Fibroblast of lung (primary cell): Measurements from ENCODE around the gene SERPINB2. TPM values are rescaled to one million over a fixed set of nuclear protein-coding genes. Genes with fewer than 3 reads are reported as not detected.
A peak's percentile ranks its signal among the peaks of the same experiment; 100 is the strongest.

Experiments
- DNase-seq, 2 donors: peaks; one replicate each; pipeline versions ENCODE4 v3.0.0 to v3.0.0-alpha.2; 2010; ENCODE audit warnings: low read depth in 2 of 2
- H2AFZ ChIP-seq: 2 replicates; pipeline ENCODE4 v1.5.1; 2012; ENCODE audit warnings: low read length, control low read depth, inconsistent platforms
- H3K27ac ChIP-seq: 2 replicates; pipeline ENCODE4 v1.5.1; 2011; ENCODE audit warnings: low read length, control low read depth; ENCODE audit not compliant: insufficient read depth
- H3K27me3 ChIP-seq: 2 replicates; pipeline ENCODE4 v1.5.1; 2011; ENCODE audit warnings: mild to moderate bottlenecking, low read length; ENCODE audit not compliant: control insufficient read depth, insufficient read depth
- H3K36me3 ChIP-seq: 2 replicates; pipeline ENCODE4 v1.5.1; 2011; ENCODE audit warnings: low read length; ENCODE audit not compliant: control insufficient read depth, insufficient read depth
- H3K4me1 ChIP-seq: 2 replicates; pipeline ENCODE4 v1.5.1; 2011; ENCODE audit warnings: low read length; ENCODE audit not compliant: control insufficient read depth, insufficient read depth; ENCODE audit errors: extremely low read depth
- H3K4me2 ChIP-seq: 2 replicates; pipeline ENCODE4 v1.5.1; 2011; ENCODE audit warnings: low read length, control low read depth; ENCODE audit not compliant: insufficient read depth; ENCODE audit errors: extremely low read depth
- H3K4me3 ChIP-seq, 4 experiments: fragments of 200-600 bp in 1 of 4; sonication (generic) in 1 of 4; replicated peaks in 1 of 4; 2 replicates each; pipeline ENCODE4 v1.5.1; 2011 to 2016; ENCODE audit warnings: low read length in 4 of 4, low read depth in 3 of 4, mild to moderate bottlenecking in 3 of 4, control low read depth in 2 of 4, inconsistent platforms in 1 of 4, mixed read lengths in 1 of 4; ENCODE audit not compliant: insufficient read depth in 1 of 4; ENCODE audit errors: control extremely low read depth in 1 of 4
- H3K79me2 ChIP-seq: 2 replicates; pipeline ENCODE4 v1.5.1; 2012; ENCODE audit warnings: mild to moderate bottlenecking, low read length, inconsistent platforms; ENCODE audit not compliant: control insufficient read depth, insufficient read depth
- H3K9ac ChIP-seq: 2 replicates; pipeline ENCODE4 v1.5.1; 2011; ENCODE audit warnings: mild to moderate bottlenecking, low read length, control low read depth; ENCODE audit not compliant: insufficient read depth
- H3K9me3 ChIP-seq: 2 replicates; pipeline ENCODE4 v1.5.1; 2012; ENCODE audit warnings: low read depth, low read length; ENCODE audit not compliant: control insufficient read depth, insufficient read depth
- H4K20me1 ChIP-seq: 2 replicates; pipeline ENCODE4 v1.5.1; 2011; ENCODE audit warnings: low read length; ENCODE audit not compliant: control insufficient read depth, insufficient read depth; ENCODE audit errors: extremely low read depth
- EZH2 ChIP-seq: IDR thresholded peaks from 2 replicates; pipeline ENCODE4 v1.5.1; 2012; ENCODE audit warnings: low read length, control low read depth, mild to moderate bottlenecking; ENCODE audit errors: missing control alignments
- polyA plus RNA-seq, 2 donors: library from polyadenylated mRNA; depleted of rRNA in 1 of 2; stranded (reverse) in 1 of 2; unstranded in 1 of 2; fragments of >200 nt; gene quantifications; 2 replicates each; pipeline ENCODE4 v1.2.1, GENCODE V29; 2011 to 2012; ENCODE audit warnings: missing spikeins in 1 of 2
- total RNA-seq: library from RNA; depleted of rRNA; stranded (reverse); fragments of >200 nt; gene quantifications from 2 replicates; pipeline ENCODE4 v1.2.1, GENCODE V29; 2014
- TF ChIP-seq, protein P1 (sequence below), 2 donors: IDR thresholded peaks in 1 of 2; conservative IDR thresholded peaks in 1 of 2; 1 replicate in 1 of 2; 2 replicates in 1 of 2; pipeline ENCODE4 v1.5.1; 2011 to 2012; ENCODE audit warnings: low read length in 2 of 2, control low read depth in 1 of 2, inconsistent platforms in 1 of 2, low read depth in 1 of 2, mild to moderate bottlenecking in 1 of 2

Gene SERPINB2
- total and polyA plus RNA-seq, 2 donors (not counting 1 experiment from before 2014, with no cell fraction given), result 12.1 to 25.0 TPM

GRCh38 chr18:63888470-63889190 is 1.1 kb downstream of the SERPINB2 start:
- H3K4me2 ChIP-seq, result no peak overlapping the region
- H3K27ac ChIP-seq, result no peak overlapping the region
- no peaks in the 10 kb centered on the region for H3K27me3 ChIP-seq
- H3K4me3 ChIP-seq, result peak overlapping the region in 1 of 4 experiments; percentile 8
- TF ChIP-seq EZH2, result no peak
- TF ChIP-seq, protein P1, sequence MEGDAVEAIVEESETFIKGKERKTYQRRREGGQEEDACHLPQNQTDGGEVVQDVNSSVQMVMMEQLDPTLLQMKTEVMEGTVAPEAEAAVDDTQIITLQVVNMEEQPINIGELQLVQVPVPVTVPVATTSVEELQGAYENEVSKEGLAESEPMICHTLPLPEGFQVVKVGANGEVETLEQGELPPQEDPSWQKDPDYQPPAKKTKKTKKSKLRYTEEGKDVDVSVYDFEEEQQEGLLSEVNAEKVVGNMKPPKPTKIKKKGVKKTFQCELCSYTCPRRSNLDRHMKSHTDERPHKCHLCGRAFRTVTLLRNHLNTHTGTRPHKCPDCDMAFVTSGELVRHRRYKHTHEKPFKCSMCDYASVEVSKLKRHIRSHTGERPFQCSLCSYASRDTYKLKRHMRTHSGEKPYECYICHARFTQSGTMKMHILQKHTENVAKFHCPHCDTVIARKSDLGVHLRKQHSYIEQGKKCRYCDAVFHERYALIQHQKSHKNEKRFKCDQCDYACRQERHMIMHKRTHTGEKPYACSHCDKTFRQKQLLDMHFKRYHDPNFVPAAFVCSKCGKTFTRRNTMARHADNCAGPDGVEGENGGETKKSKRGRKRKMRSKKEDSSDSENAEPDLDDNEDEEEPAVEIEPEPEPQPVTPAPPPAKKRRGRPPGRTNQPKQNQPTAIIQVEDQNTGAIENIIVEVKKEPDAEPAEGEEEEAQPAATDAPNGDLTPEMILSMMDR (conservative IDR thresholded peaks at IDR 0.05 in 1 of 2, IDR thresholded peaks at IDR 0.05 in 1 of 2; ENCODE audit: low read depth in 1 of 2, low read length in 2 of 2), result no peak
- no peak overlapping the region for H3K9ac ChIP-seq
- H4K20me1 ChIP-seq, result no peaks in the 10 kb centered on the region
- no peak for DNase-seq
- no peaks in the 10 kb centered on the region for H3K79me2 ChIP-seq
- H2AFZ ChIP-seq, result no peak overlapping the region
- H3K9me3 ChIP-seq, result no peaks in the 10 kb centered on the region
- peaks cover 2% of the 10 kb centered on the region for H3K4me1 ChIP-seq
- H3K36me3 ChIP-seq, result no peaks in the 10 kb centered on the region

DNA sequence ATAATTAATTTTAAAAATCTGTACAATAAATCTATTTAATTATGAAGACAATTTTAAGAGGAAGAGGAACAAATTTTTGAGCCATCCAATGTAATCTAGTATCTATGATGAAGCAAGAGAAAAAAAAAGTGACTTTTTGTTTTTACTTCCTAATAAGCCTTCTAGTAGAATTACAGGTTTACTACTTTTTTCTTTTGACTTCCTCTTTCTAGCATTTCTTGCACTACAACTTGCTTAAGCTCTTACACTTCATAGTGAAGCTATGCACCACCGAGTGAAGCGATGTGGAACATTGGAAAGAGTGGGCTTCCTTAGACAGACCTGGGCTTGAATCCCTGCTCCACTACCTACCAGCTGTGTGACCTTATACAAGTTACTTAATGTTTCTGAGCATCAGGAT is 2.1 kb downstream of the SERPINB2 start:
- no peaks in the 10 kb centered on the region for H4K20me1 ChIP-seq
- no peak overlapping the region for H3K27ac ChIP-seq
- no peaks in the 10 kb centered on the region for H3K9me3 ChIP-seq
- H2AFZ ChIP-seq, result no peak overlapping the region
- DNase-seq, result no peak
- H3K9ac ChIP-seq, result no peak overlapping the region
- H3K4me1 ChIP-seq, result peaks cover 2% of the 10 kb centered on the region
- H3K79me2 ChIP-seq, result no peaks in the 10 kb centered on the region
- no peak overlapping the region for H3K4me3 ChIP-seq
- H3K27me3 ChIP-seq, result no peaks in the 10 kb centered on the region
- no peaks in the 10 kb centered on the region for H3K36me3 ChIP-seq
- no peak for TF ChIP-seq EZH2
- TF ChIP-seq, protein P1 (conservative IDR thresholded peaks at IDR 0.05 in 1 of 2, IDR thresholded peaks at IDR 0.05 in 1 of 2; ENCODE audit: low read depth in 1 of 2, low read length in 2 of 2), result no peak
- H3K4me2 ChIP-seq, result no peak overlapping the region

DNA sequence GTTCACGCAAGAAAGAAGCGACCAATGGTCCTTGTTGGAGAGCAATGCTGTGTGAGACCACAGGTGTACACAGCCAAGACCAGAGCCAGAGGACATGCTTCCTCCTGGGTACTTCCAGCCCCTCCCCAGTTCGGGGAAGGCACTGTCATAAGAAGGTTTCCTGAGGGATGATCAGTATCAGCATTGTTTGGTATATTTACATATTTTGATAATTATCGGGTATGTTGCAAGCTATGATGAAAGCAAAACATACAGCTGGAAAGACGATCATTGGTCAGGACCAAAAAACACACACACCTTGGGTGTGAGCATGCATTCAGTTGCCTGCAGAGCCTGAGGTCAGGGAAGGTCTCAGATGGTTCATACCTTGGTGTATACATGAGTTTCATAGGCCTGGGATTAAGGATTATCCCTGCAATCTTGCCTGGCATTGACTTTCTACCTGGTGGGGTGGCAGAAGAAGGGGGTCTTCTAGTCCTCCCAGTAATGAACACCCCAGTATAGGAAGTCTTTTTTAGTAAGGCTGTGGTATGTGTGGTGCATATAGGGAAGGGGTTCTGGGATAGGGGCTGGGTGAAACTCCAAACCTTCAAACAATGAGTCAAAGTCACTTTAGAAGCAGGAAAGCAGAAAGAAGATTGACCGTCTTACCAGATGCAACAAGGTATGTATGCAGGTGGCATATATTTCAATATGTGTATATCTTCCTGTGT is 2.9 kb downstream of the SERPINB2 start:
- Histone ChIP-seq H3K4me3 (no peak overlapping the region), H3K4me1 (peaks cover 2% of the 10 kb centered on the region), H3K9ac (no peak overlapping the region), H3K27me3 (no peaks in the 10 kb centered on the region), H3K4me2 (no peak overlapping the region), H2AFZ (no peak overlapping the region), H3K27ac (no peak overlapping the region), H3K9me3 (no peaks in the 10 kb centered on the region), H4K20me1 (no peaks in the 10 kb centered on the region), H3K79me2 (no peaks in the 10 kb centered on the region), H3K36me3 (no peaks in the 10 kb centered on the region)
- no peak for DNase-seq
- TF ChIP-seq EZH2, result no peak
- TF ChIP-seq, protein P1 (conservative IDR thresholded peaks at IDR 0.05 in 1 of 2, IDR thresholded peaks at IDR 0.05 in 1 of 2; ENCODE audit: low read depth in 1 of 2, low read length in 2 of 2), result no peak
